HG03025 (cell line): Measurements from ENCODE around the gene SIVA1.

Experiments
- ATAC-seq: cut with Tn5 transposase; IDR thresholded peaks from one replicate; pipeline ENCODE4 v1.9.1; 2021; ENCODE audit warnings: mild to moderate bottlenecking, moderate library complexity; ENCODE audit not compliant: unreplicated experiment, low FRiP score

Gene SIVA1

DNA sequence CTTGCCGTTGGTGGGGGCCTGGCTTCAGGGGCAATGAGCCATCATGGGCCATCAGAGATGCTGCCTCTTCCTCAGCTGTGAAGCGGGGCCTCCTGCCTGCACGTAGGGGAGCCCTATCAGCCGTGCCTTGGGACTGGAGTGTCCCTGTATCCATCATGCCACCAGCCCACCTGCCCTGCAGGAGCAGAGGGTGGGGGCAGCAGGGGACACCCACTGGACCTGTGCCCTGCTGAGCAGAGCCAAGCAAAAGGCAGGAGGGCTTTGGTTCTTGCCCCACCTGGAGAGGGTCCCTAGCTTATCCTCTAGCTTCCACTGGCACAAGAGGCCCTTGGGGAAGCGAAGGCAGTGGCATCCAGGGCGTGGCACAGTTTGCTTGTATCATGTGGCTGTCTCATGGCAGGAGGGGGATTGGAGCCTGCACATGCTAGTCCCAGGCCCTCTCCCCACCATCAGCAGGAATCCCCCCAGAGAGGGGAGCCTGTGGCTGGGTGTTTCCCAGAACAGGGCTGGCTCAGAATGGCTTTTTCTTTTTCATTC lies 18.8 kb upstream of the SIVA1 start:
- no peak for ATAC-seq

DNA sequence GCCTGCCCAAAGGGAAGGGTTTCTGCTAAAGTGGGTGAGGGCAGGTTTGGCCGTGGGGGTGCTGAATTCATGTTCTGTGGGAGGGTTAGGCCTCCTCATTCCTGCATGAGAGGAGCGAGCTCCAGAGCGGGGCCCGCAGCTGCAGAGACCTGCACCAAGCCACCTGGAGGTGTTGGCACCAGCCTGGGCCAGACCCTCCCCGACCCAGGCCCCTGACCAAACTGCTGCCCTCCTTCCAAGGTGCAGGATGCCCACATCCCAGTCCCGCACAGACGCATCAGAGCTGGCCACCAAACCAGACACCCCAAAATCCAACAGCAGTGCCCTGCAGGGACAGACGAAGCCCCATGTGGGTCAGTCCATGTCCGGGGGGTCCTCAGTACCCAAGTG lies 18.4 kb upstream of the SIVA1 start:
- ATAC-seq = no peak

GRCh38 chr14:104734991-104735779 lies 17.8 kb upstream of the SIVA1 start:
- ATAC-seq = no peak

DNA sequence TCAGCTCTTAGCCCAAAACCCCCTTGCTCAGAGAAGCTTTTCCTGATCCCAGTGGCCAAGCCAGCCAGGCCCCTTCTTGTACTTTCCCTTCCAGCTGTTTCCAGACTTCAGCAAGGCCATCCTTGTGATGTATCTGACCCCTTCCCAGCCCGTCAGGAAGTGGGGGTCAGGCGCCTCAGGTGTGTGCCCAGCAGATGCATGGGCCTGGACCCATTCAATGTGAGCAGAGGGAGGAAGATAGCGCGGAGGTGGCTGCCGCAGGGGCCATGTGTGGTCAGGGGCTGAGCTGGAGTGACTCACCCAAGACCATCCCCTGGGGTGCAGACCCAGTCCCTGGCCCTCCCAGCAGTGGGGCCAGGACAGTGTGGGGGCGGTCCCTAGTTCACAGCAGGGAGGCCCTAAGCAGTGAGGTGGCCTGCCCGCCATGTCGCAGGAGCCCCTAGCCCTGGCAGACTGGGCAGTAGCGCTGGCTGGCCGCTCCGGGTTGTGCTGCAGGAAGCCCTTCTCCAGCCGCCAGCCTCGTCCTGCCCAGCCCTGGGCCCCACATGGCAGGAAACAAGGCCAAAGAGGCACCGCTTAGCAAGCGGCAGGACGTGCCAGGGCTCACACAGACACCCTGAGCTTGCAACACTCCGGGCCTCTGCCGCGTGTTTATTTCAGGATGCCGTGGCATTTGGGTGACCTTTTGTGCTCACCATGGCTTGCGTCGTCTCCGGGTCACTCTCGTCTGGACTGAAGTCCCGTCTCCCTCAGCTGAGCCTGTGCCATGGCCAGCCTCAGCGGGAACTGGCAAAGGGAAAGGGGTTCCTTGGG lies 16.9 kb upstream of the SIVA1 start:
- no peak for ATAC-seq

DNA sequence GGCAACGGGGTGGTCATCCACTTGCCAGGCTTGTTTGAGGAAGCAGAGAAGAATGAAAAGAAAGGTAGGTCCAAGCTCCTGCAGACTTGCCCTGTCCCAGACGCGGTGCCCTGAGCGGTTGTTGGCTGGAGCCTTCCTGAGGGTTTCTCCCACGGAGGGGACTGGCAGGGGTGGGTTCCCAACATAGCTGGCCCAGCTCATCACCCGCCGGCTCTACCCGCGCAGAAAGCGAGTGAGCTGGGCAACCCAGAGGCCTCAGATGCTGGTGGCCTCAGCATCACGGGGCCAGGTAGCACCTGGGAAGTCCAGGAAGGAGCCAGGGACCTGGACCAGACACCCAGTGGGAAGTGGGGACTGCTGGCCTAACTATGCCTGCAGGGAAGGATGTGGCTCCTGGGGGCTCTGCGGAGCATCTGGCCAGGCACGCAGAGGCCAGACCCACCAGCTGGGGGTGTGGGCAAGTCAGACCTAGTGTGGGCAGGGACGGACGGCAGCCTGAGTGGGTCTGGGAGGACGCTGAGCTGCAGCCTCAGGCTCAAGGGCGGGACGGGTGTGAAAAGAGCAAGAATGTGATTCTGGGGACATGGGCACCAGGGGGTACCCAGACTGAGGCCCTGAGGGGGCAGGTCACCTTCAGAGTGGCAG lies 14.4 kb upstream of the SIVA1 start:
- no peak for ATAC-seq

- ATAC-seq = no peak
Measured at GRCh38 chr14:104739026-104739425, 13.9 kb upstream of the SIVA1 start.

GRCh38 chr14:104739546-104740516 lies 13.1 kb upstream of the SIVA1 start:
- no peak for ATAC-seq

DNA sequence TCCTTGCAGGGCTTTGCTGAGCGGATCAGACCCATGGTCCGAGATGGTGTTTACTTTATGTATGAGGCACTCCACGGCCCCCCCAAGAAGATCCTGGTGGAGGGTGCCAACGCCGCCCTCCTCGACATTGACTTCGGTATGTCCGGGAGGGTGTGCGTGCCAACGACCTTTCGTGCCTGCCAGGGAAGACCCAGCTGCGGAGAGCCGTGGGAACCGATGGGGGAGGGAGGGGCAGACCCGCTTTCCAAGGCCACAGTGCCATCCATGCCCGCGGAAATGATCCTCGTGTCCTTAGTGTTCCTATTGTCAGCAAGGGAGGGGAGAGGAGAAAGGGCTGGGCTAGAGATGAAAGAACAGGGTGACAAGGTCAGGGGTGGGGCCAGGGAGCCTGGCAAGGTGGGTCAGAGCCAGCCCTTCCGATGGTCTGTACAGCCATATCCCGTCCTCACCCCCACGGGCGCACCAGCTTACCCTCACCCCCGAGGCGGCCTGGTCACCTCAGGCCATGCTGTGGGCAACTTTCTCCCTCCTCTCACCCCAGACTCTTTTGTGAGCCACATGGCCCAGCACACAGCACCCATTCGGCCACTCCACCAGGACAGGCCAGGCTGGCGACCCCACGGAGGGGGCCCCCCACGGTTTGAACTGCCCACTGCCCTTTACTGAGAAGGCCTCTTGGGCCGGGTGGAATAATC lies 11.7 kb upstream of the SIVA1 start:
- ATAC-seq = no peak

DNA sequence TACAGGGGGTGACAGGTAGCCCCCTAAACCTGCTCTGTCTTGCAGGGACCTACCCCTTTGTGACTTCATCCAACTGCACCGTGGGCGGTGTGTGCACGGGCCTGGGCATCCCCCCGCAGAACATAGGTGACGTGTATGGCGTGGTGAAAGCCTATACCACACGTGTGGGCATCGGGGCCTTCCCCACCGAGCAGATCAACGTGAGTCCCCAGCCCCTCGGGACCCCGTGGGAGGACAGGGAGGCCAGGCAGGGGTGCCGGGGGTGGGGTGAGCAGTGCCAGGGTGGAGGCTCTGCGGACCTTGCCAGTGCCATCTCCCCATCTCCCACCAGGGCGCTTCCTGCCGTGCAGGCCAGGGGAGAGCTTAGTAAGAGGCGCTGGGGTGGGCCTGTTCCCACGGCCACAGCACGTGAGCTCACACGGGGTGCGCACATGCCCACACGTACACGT lies 11.1 kb upstream of the SIVA1 start:
- ATAC-seq = no peak

DNA sequence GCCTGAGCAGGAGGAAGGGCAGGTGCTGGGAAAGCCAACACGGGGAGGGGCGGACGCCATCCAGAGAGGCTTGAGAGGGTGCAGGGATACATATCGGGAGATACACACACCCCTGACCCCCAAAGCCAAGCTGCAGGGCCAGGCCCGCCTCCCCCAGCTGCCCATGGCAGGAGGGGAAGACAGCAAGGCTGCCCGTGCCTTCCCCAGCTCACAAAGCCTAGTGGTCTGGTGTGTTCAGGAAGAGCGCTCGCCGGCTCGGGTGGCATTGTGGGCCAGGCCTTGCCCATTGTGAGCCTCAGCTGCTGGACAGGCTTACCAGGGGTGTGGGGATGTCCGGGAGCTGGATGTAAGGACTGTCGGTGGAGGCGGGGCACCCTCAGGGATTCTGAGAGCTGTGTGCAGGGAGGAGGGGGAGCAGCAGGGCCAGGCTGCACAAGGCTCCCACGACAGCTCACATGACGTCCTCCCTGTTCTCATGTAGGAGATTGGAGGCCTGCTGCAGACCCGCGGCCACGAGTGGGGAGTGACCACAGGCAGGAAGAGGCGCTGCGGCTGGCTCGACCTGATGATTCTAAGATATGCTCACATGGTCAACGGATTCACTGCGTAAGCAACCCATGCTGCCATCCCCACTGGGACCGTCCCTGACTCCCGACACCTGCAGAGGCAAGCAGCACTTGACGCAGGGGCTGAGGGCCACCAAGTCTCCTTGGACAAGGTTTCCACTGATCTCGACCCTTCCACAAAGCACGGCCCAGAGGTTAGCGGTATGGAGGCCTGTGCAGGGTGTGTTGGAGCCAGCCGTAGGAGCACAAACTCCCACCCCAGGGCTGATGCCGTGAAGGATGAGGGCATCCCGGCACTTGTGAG lies 10.1 kb upstream of the SIVA1 start:
- ATAC-seq = no peak

- ATAC-seq = no peak
Measured at GRCh38 chr14:104743461-104744380, 9.2 kb upstream of the SIVA1 start.

GRCh38 chr14:104744484-104744883 lies 8.5 kb upstream of the SIVA1 start:
- no peak for ATAC-seq

GRCh38 chr14:104745431-104745830 lies 7.5 kb upstream of the SIVA1 start:
- ATAC-seq = no peak

- ATAC-seq = no peak
Measured at GRCh38 chr14:104746071-104746545, 6.8 kb upstream of the SIVA1 start.

GRCh38 chr14:104746934-104747481 lies 5.9 kb upstream of the SIVA1 start:
- ATAC-seq = no peak

GRCh38 chr14:104747876-104748275 lies 5.1 kb upstream of the SIVA1 start:
- ATAC-seq = no peak

DNA sequence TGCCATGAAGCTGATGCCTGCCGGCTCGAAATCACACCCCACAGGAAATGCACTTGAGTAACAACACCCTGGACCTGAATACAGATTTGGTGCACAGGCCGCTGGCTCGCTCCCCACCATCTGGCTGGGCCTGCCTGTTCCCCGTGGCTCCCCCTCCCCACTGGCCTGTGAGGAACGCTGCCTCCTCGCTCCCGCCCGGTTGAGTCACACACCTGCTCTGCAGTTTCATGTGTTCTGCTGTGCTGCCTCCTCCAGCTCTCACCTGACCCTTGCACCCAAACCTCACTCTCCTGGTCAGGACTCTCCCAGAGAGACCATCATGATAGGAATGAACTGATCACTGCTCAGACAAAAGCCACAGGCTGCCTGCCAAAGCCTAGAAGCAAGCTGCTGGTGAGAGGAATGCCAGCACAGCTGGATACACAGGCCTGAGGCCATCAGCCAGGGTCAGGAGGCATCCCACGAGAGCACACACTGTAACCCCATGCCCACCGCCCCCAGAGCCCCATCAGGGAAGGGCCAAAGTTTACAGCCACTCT lies 3.8 kb upstream of the SIVA1 start:
- ATAC-seq = no peak
